GM10248 (cell line): ENCODE measurements around the gene PADI2.

Experiments
- CTCF ChIA-PET: fragments of 300-600 bp; sonication (Branson Sonifier 250); formaldehyde crosslinking; extraction: SDS; loops from one replicate; lab custom pipeline; 2021; ENCODE audit warnings: antibody characterized with exemption; lab: Yijun Ruan, JAX
- POLR2A ChIA-PET: fragments of 350-650 bp; sonication (Branson Sonifier 250); formaldehyde crosslinking; extraction: SDS; loops from one replicate; lab custom pipeline; 2020; ENCODE audit warnings: antibody characterized with exemption; lab: Yijun Ruan, JAX
- DNase-seq: peaks from one replicate; pipeline ENCODE4 v3.0.0; 2012; ENCODE audit errors: extremely low spot score
- CTCF ChIP-seq: IDR thresholded peaks from 2 replicates; pipeline ENCODE4 v1.5.1; 2012; ENCODE audit warnings: mild to moderate bottlenecking, low read depth; ENCODE audit errors: extremely low read depth, missing control alignments, control extremely low read depth

PADI2 gene

GRCh38 chr1:17104782-17105181 is 14.5 kb downstream of the PADI2 start:
- DNase-seq: no peak
- ChIA-PET CTCF (interaction anchor here (1.3 kb wide), 1 partner anchor 41 kb away, joined by 3 read pairs; no protein-coding TSS in a partner anchor), POLR2A (no interaction called here)
- TF ChIP-seq CTCF: no peak

GRCh38 chr1:17102232-17102631 is 17.0 kb downstream of the PADI2 start:
- TF ChIP-seq CTCF: no peak
- ChIA-PET POLR2A (no interaction called here), CTCF (no interaction called here)
- DNase-seq: no peak

- no peak for DNase-seq
- no peak for TF ChIP-seq CTCF
- CTCF ChIA-PET: no interaction called here
- POLR2A ChIA-PET: no interaction called here
Observed at GRCh38 chr1:17101261-17101660, 18.0 kb downstream of the PADI2 start.

- DNase-seq: no peak
- POLR2A ChIA-PET: no interaction called here
- CTCF ChIA-PET: no interaction called here
- TF ChIP-seq CTCF: no peak
Observed at GRCh38 chr1:17099616-17100340, 19.5 kb downstream of the PADI2 start.

GRCh38 chr1:17098446-17099317 is 20.6 kb downstream of the PADI2 start:
- POLR2A ChIA-PET: no interaction called here
- CTCF ChIA-PET: no interaction called here
- DNase-seq: no peak
- no peak for TF ChIP-seq CTCF

- no peak for DNase-seq
- ChIA-PET POLR2A (no interaction called here), CTCF (no interaction called here)
- TF ChIP-seq CTCF: no peak
Observed at GRCh38 chr1:17097787-17098186, 21.5 kb downstream of the PADI2 start.
